HFFc6 (cell line): ENCODE results near the gene LIPH. TPM values are rescaled to one million over a fixed set of nuclear protein-coding genes. Genes with fewer than 3 reads are reported as not detected.

Source experiments
- DNase-seq: peaks from one replicate; pipeline ENCODE4 v3.0.0-alpha.2; 2018
- H3K27ac Mint-ChIP-seq: 2 replicates; pipeline ENCODE4 v1.8.0; 2020; ENCODE audit warnings: mild to moderate bottlenecking, mixed read lengths
- H3K27me3 Mint-ChIP-seq: 2 replicates; pipeline ENCODE4 v1.8.0; 2021; ENCODE audit warnings: mild to moderate bottlenecking, moderate library complexity, mixed read lengths; ENCODE audit not compliant: insufficient read depth
- H3K36me3 Mint-ChIP-seq: 2 replicates; pipeline ENCODE4 v1.8.0; 2021; ENCODE audit warnings: low read depth, mixed read lengths
- H3K4me1 Mint-ChIP-seq: 2 replicates; pipeline ENCODE4 v1.8.0; 2020; ENCODE audit warnings: low read depth, mixed read lengths
- H3K4me3 Mint-ChIP-seq: 2 replicates; pipeline ENCODE4 v1.8.0; 2020; ENCODE audit warnings: mild to moderate bottlenecking, moderate library complexity, mixed read lengths
- H3K9me3 Mint-ChIP-seq: 2 replicates; pipeline ENCODE4 v1.8.0; 2020; ENCODE audit warnings: mild to moderate bottlenecking, mixed read lengths
- total RNA-seq, 6 experiments: library from RNA; stranded (reverse); fragmentation: NEBNext Ultra II Directional; extraction: Animal tissue kit (Norgen Biotek cat#: 25700); gene quantifications; 2 replicates in 1 of 6; 3 replicates in 5 of 6; pipeline ENCODE4 v1.2.3, GENCODE V29; 2021
- TF ChIP-seq, protein P1 (sequence below): fragments of 200-600 bp; sonication (generic); IDR thresholded peaks from 2 replicates; pipeline ENCODE4 v1.5.0; 2021; ENCODE audit warnings: antibody characterized with exemption, mild to moderate bottlenecking

The LIPH gene
- total RNA-seq, 6 experiments from 2014 or later = 0.10 to 1.6 (median 0.26) TPM

GRCh38 chr3:185532901-185533300, 19.5 kb downstream of the LIPH start:
- no peak for DNase-seq
- Mint-ChIP-seq H3K36me3 (no peaks in the 10 kb centered on the region), H3K27me3 (peaks cover 6% of the 10 kb centered on the region), H3K4me3 (no peak overlapping the region), H3K9me3 (no peaks in the 10 kb centered on the region), H3K4me1 (peaks cover 10% of the 10 kb centered on the region), H3K27ac (no peak overlapping the region)
- TF ChIP-seq, protein P1, sequence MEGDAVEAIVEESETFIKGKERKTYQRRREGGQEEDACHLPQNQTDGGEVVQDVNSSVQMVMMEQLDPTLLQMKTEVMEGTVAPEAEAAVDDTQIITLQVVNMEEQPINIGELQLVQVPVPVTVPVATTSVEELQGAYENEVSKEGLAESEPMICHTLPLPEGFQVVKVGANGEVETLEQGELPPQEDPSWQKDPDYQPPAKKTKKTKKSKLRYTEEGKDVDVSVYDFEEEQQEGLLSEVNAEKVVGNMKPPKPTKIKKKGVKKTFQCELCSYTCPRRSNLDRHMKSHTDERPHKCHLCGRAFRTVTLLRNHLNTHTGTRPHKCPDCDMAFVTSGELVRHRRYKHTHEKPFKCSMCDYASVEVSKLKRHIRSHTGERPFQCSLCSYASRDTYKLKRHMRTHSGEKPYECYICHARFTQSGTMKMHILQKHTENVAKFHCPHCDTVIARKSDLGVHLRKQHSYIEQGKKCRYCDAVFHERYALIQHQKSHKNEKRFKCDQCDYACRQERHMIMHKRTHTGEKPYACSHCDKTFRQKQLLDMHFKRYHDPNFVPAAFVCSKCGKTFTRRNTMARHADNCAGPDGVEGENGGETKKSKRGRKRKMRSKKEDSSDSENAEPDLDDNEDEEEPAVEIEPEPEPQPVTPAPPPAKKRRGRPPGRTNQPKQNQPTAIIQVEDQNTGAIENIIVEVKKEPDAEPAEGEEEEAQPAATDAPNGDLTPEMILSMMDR = no peak

GRCh38 chr3:185530856-185531255, 21.5 kb downstream of the LIPH start:
- Mint-ChIP-seq H3K27me3 (peaks cover 7% of the 10 kb centered on the region), H3K27ac (no peak overlapping the region), H3K9me3 (no peaks in the 10 kb centered on the region), H3K4me3 (no peak overlapping the region), H3K36me3 (no peaks in the 10 kb centered on the region), H3K4me1 (no peaks in the 10 kb centered on the region)
- DNase-seq = no peak
- TF ChIP-seq, protein P1 = no peak

DNA sequence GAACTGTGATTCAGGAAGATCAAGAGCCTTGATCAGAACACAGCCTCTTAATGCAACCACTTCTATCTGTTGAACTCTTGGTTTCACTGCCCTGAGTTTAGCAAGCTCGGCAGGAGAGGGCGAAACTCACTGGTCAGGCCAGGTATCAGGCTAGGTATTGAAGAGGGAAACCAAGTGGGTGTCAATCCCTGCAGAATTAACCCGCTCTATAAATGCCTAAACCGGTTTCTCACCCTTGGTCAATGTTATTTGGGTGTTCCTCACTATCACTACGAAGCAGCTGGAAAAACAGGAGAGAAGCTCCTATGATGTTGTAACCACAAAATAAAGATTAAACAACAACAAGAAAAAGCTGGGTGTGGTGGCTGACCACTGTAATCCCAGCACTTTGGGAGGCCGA, 23.9 kb downstream of the LIPH start:
- Mint-ChIP-seq H3K27me3 (peaks cover 11% of the 10 kb centered on the region), H3K27ac (no peak overlapping the region), H3K36me3 (no peaks in the 10 kb centered on the region), H3K4me3 (no peak overlapping the region), H3K9me3 (no peaks in the 10 kb centered on the region), H3K4me1 (no peaks in the 10 kb centered on the region)
- DNase-seq = no peak
- TF ChIP-seq, protein P1 = no peak

- no peaks in the 10 kb centered on the region for H3K9me3 Mint-ChIP-seq
- no peak overlapping the region for H3K27ac Mint-ChIP-seq
- H3K4me1 Mint-ChIP-seq = no peaks in the 10 kb centered on the region
- H3K27me3 Mint-ChIP-seq = peaks cover 12% of the 10 kb centered on the region
- H3K36me3 Mint-ChIP-seq = no peaks in the 10 kb centered on the region
- TF ChIP-seq, protein P1 = no peak
- H3K4me3 Mint-ChIP-seq = no peak overlapping the region
- DNase-seq = no peak
These were observed 25.0 kb downstream of the LIPH start for GRCh38 chr3:185527364-185527763.

- H3K27ac Mint-ChIP-seq = no peak overlapping the region
- no peak for DNase-seq
- H3K27me3 Mint-ChIP-seq = peaks cover 14% of the 10 kb centered on the region
- H3K9me3 Mint-ChIP-seq = no peaks in the 10 kb centered on the region
- TF ChIP-seq, protein P1 = no peak
- H3K36me3 Mint-ChIP-seq = no peaks in the 10 kb centered on the region
- no peak overlapping the region for H3K4me3 Mint-ChIP-seq
- no peaks in the 10 kb centered on the region for H3K4me1 Mint-ChIP-seq
These were observed 25.9 kb downstream of the LIPH start for GRCh38 chr3:185526349-185526951.
